HCT116 (cell line): ENCODE results near the gene SIRT3.

Source experiments
- CEBPB ChIP-seq: IDR thresholded peaks from 2 replicates; pipeline ENCODE4 v1.6.1; 2012; ENCODE audit warnings: low read depth
- CTCF ChIP-seq, 3 experiments: fragments of 200-600 bp in 1 of 3; sonication (generic) in 1 of 3; IDR thresholded peaks in 2 of 3; conservative IDR thresholded peaks in 1 of 3; 2 replicates each; pipeline ENCODE4 v1.5.1; 2012 to 2017; ENCODE audit warnings: low read depth in 2 of 3, low read length in 2 of 3, antibody characterized with exemption in 1 of 3, borderline replicate concordance in 1 of 3, control low read depth in 1 of 3, mild to moderate bottlenecking in 1 of 3, mixed read lengths in 1 of 3, mixed run types in 1 of 3, moderate library complexity in 1 of 3; ENCODE audit not compliant: insufficient read depth in 1 of 3
- EGR1 ChIP-seq: IDR thresholded peaks from 2 replicates; pipeline ENCODE4 v1.6.1; 2012; ENCODE audit warnings: low read depth
- EZH2 ChIP-seq: fragments of 200-600 bp; sonication (generic); IDR thresholded peaks from 2 replicates; pipeline ENCODE4 v1.6.1; 2017; ENCODE audit warnings: antibody characterized with exemption, mixed run types
- EZH2phosphoT487 ChIP-seq: fragments of 200-600 bp; IDR thresholded peaks from 2 replicates; pipeline ENCODE4 v1.6.1; 2018; ENCODE audit warnings: antibody characterized with exemption, borderline replicate concordance
- POLR2A ChIP-seq: IDR thresholded peaks from 2 replicates; pipeline ENCODE4 v1.7.0; 2011; ENCODE audit warnings: borderline replicate concordance; ENCODE audit not compliant: insufficient read depth, insufficient read length; ENCODE audit errors: extremely low read depth
- POLR2AphosphoS5 ChIP-seq: IDR thresholded peaks from 2 replicates; pipeline ENCODE4 v1.6.1; 2011; ENCODE audit warnings: mild to moderate bottlenecking, low read depth, low read length, moderate library complexity
- SIN3A ChIP-seq: IDR thresholded peaks from 2 replicates; pipeline ENCODE4 v1.6.1; 2012; ENCODE audit warnings: low read depth
- SP1 ChIP-seq: IDR thresholded peaks from 2 replicates; pipeline ENCODE4 v1.6.1; 2012; ENCODE audit warnings: low read depth
- SRF ChIP-seq: IDR thresholded peaks from 2 replicates; pipeline ENCODE4 v1.6.1; 2012; ENCODE audit warnings: low read depth
- YY1 ChIP-seq: IDR thresholded peaks from 2 replicates; pipeline ENCODE4 v1.6.1; 2011; ENCODE audit warnings: low read length, low read depth, moderate library complexity, mild to moderate bottlenecking; ENCODE audit not compliant: insufficient replicate concordance; ENCODE audit errors: extremely low read depth

GRCh38 chr11:250740-251299 is 14.7 kb upstream of the SIRT3 start:
- TF ChIP-seq CTCF (IDR thresholded peaks at IDR 0.05 in 2 of 3, conservative IDR thresholded peaks at IDR 0.05 in 1 of 3; ENCODE audit: borderline replicate concordance in 1 of 3, insufficient read depth in 1 of 3, low read depth in 2 of 3, low read length in 2 of 3) (peak; percentile 56 to 81 (median 66); a peak in 5 of 6 replicates), CEBPB (no peak), EZH2 (no peak), SRF (no peak), SP1 (no peak), POLR2AphosphoS5 (no peak), POLR2A (no peak), YY1 (no peak), EZH2phosphoT487 (no peak), EGR1 (no peak), SIN3A (no peak)
